ENCODE data around the gene CABP1. TPM values are rescaled to one million over a fixed set of nuclear protein-coding genes. Genes with fewer than 3 reads are reported as not detected.

The CABP1 gene
- total RNA-seq, 4 donors from 2014 or later: 2.1 to 14.7 (median 6.6) TPM

DNA sequence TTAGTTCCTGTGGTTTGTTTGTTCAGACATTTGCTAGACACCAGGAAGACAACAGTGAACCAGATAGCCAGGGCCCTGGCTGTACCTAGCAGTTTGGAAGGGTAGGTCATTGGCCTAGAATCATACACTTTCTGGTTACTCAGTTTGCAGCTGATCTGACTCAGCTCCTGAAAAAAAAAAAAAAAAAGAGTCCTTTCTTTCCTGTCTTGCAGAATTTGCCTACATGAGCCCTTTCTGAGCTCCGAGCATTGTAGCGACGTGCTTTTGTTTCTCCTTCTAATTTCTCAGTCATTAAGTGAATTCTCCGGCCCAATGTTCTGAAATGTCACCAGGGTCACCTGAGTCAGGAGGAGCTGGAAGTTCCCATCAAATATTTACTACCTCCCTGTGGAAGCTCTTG, 2.4 kb downstream of the CABP1 start:
- ATAC-seq (ENCODE audit: low FRiP score): no peak
- DNase-seq (ENCODE audit: low spot score): no peak
- TF ChIP-seq CTCF (IDR thresholded peaks at IDR 0.05): no peak

DNA sequence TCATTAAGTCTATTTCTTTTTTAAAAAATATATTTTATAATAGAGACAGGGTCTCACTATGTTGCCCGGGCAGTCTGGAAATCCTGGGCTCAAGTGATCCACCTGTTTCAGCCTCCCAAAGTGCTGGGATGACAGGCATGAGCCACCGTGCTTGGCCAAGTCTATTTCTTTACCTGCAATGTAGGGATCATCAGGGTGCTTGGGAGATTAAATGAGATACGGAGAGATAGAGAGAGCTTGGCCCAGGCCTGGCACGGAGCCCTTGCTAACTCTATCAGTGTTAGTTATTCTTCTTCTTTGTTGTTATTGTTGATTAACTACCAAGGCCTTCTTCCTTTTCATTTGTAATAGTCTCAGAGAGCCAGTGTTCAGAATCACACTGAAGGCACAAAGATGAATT, 3.1 kb downstream of the CABP1 start:
- no peak for TF ChIP-seq CTCF (IDR thresholded peaks at IDR 0.05)
- ATAC-seq (ENCODE audit: low FRiP score) (no peak), DNase-seq (ENCODE audit: low spot score) (no peak)

DNA sequence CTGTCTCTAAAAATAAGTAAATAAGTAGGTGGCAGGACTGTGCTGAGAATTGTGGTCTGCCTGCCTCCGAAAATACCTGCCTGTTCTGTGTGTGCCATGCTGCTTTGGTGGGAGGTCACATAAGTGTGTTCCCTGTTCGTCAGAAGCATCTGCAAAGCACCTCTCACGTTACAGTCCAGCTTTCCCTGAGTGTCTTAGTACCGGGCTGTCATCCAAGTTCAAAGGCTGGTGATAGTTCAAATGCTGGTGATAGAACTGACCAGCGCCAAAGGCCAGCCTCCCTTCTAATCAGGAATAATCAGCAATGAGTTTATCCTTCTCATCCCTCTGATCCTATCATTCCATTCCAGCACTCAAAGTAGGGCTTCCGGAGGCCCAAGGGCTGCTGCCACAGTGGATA, 5.6 kb downstream of the CABP1 start:
- ATAC-seq (ENCODE audit: low FRiP score) (no peak), DNase-seq (ENCODE audit: low spot score) (no peak)
- TF ChIP-seq CTCF (IDR thresholded peaks at IDR 0.05): no peak

DNA sequence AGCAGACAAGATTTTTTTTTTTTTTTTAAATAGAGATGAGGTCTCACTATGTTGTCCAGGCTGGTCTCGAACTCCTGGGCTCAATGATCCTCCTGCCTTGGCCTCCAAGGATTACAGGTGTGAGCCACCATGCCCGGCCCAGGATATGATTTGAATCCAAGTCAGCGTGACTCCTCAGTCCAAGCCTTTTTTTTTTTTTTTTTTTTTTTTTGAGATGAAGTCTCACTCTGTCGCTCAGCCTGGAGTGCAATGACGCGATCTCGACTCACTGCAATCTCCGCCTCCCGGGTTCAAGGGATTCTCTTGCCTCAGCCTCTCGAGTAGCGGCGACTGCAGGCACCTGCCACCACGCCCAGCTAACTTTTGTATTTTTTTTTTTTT, 6.9 kb downstream of the CABP1 start:
- no peak for DNase-seq (ENCODE audit: low spot score)
- ATAC-seq (ENCODE audit: low FRiP score): no peak
- no peak for TF ChIP-seq CTCF (IDR thresholded peaks at IDR 0.05)

- no peak for ATAC-seq (ENCODE audit: low FRiP score)
- DNase-seq (ENCODE audit: low spot score): no peak
- no peak for TF ChIP-seq CTCF (IDR thresholded peaks at IDR 0.05)
These were observed 9.2 kb downstream of the CABP1 start for GRCh38 chr12:120649442-120650232.

GRCh38 chr12:120650233-120650690, 9.8 kb downstream of the CABP1 start:
- ATAC-seq (ENCODE audit: low FRiP score): no peak
- no peak for TF ChIP-seq CTCF (IDR thresholded peaks at IDR 0.05)
- DNase-seq (ENCODE audit: low spot score): no peak

DNA sequence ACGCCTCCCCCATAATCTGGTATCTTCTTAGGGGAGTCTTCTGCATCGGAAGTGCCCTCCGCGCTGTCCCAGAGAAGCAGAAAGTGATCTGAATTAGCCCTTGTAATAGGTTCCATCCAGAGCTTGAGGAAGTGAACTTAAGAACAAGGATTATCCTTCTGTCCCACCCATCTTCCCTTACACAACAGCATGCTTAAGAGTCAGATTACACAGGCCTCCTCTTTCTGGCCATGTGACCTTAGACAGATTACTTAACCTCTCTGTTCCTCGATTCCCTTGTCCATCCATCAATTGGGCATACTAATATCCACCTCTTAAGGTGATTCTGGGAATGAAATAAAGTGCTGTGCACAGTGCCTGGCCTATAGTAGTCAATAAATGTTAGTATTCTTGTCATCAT, 11.4 kb downstream of the CABP1 start:
- no peak for DNase-seq (ENCODE audit: low spot score)
- no peak for ATAC-seq (ENCODE audit: low FRiP score)

More for the DNA sequence above, 11.4 kb downstream of the CABP1 start:
- no peak for TF ChIP-seq CTCF (IDR thresholded peaks at IDR 0.05)

Data from omental fat pad (tissue), 4 donors.